Midbrain (tissue), 1 donor: ENCODE data around the gene SELENBP1.

Source experiments
- DNase-seq: peaks from one replicate; lab custom pipeline; 2025; lab: John Stamatoyannopoulos, UW

Gene SELENBP1

GRCh38 chr1:151343587-151343986, 28.9 kb downstream of the SELENBP1 start:
- DNase-seq, result no peak

- DNase-seq, result no peak
Measured at GRCh38 chr1:151342569-151342968, 29.9 kb downstream of the SELENBP1 start.

DNA sequence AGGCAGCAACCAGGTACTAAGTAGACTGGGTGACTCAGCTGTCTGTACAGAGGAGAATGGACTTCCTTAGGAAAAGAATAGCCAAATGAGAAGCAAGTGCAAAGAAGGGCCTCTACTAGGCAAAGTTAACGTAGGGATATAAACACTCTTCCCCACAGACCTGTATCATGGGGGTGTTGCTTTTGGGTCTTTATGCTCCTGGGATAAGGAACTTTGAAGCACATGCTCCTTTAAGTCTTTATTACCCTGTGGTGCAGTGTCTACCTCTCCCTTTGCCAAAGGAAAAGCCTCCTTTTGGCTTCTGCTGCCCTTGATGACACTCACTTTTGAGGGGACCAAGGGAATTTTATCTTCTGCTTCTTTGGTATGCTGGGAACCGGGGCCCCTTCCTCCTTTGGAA, 30.5 kb downstream of the SELENBP1 start:
- no peak for DNase-seq

GRCh38 chr1:151340870-151341754, 31.4 kb downstream of the SELENBP1 start:
- DNase-seq, result peak; percentile 90

GRCh38 chr1:151336556-151336955, 35.9 kb downstream of the SELENBP1 start:
- no peak for DNase-seq

DNA sequence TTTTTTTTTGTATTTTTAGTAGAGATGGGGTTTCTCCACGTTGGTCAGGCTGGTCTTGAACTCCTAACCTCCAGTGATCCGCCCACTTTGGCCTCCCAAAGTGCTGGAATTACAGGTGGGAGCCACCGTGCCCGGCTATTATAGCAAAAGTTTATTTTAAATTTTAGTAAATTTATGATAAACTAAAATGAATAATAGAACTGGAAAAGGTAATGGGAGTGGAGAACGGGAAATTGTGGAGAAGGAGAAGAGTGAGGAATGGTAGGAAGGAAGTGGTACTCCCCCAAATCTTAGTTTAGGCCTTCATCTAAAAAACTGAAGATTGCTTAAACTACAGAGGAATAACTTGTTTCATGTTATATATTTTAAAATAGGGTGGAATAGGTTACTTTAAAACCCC, 37.7 kb downstream of the SELENBP1 start:
- no peak for DNase-seq

GRCh38 chr1:151327903-151328674, 44.4 kb downstream of the SELENBP1 start:
- no peak for DNase-seq

GRCh38 chr1:151327223-151327902, 45.1 kb downstream of the SELENBP1 start, which contains the start of gene PI4KB:
Gene PI4KB, minus strand, starts transcription at chr1:151327416. Its CDS starts 10,935 bp downstream, at chr1:151316481.
- peak; percentile 98 for DNase-seq

- peak; percentile 56 for DNase-seq
Measured at GRCh38 chr1:151326619-151327222, 45.8 kb downstream of the SELENBP1 start.

DNA sequence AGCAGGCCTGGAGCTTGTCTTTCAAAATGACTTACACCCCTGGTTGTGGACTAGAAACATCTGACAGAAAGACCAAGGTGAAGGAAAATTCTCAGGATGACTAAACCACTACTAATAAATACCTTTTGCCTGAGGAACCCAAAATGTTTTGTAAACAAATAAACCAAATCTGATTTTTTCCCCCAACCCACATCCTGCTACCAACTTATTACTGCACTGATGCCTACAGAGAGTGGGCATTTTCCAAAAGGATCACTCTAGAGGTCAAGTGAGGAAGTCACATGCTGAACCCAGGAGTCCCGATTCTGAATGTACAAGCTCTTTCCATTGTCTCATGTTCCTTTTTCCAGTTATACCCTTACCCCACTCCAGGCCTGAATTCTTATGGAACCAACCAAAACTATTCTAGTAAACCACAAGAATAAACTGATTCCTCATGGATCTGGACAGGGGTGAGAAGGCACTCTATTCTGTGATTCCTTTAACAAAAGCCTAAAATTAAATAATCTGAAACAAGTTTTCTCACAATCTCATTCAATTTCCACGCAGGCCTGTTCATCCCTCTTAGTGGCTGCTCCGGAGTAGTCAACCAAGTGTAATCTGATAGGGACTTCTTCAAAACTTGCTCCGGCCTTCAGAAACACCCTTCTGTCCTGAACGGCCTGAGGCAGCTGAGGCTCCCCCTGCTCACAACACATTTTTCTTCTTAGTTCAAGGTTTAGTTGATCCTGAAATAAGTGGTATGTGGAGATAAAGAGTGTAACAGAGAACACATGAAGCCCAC, 46.7 kb downstream of the SELENBP1 start:
- DNase-seq, result no peak

GRCh38 chr1:151325231-151325630, 47.3 kb downstream of the SELENBP1 start:
- DNase-seq, result no peak

- DNase-seq, result no peak
Measured at GRCh38 chr1:151324390-151324930, 48.0 kb downstream of the SELENBP1 start.

DNA sequence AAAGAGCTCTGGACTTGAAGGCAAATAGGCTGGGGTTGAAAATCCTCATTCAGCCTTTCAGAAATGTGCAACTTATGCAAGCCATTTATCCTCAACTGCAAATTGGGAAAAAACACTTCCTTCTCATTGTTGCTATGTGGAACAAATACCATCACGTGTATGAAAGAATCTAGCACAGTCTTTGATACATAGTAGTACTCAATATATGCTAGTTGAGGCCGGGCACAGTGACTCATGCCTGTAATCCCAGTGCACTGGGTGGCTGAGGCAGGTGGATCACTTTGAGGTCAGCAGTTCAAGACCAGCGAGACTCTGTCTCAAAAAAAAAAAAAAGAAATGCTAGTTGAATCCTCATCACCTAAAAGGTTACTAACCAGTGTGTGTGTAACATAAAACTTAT, 53.5 kb downstream of the SELENBP1 start:
- DNase-seq, result no peak

- DNase-seq, result no peak
Measured at GRCh38 chr1:151315565-151316235, 56.8 kb downstream of the SELENBP1 start.
